EH (cell line): ENCODE measurements around the gene ENOSF1.
"Not testable (repeated sequence)": the region's sequence is repeated elsewhere in the genome, so short reads cannot be mapped to it uniquely, and the experiment has no call there.

ENCODE experiments used
- DNase-seq: peaks from one replicate; pipeline ENCODE4 v3.0.0-alpha.2; 2015; ENCODE audit warnings: low read depth

ENOSF1 gene

GRCh38 chr18:712401-713134 is at the start of gene ENOSF1:
Gene ENOSF1, minus strand, starts transcription at chr18:712630. Its CDS starts 43 bp downstream, at chr18:712587.
- DNase-seq: peak; percentile 85

DNA sequence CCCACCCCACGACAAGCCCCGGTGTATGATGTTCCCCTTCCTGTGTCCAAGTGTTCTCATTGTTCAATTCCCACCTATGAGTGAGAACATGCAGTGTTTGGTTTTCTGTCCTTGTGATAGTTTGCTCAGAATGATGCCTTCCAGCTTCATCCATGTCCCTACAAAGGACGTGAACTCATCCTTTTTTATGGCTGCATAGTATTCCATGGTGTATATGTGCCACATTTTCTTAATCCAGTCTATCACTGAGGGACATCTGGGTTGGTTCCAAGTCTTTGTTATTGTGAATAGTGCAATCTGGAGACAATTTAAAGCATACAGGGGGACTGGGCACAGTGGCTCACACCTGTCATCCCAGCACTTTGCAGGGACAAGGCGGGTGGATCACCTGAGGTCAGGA is 47.4 kb upstream of the ENOSF1 start:
- not testable (repeated sequence) for DNase-seq

GRCh38 chr18:755506-755905 is 43.1 kb upstream of the ENOSF1 start:
- no peak for DNase-seq

- DNase-seq: no peak
Measured at GRCh38 chr18:754656-755055, 42.2 kb upstream of the ENOSF1 start.

GRCh38 chr18:750456-750855 is 38.0 kb upstream of the ENOSF1 start:
- no peak for DNase-seq

GRCh38 chr18:744832-745597 is 32.6 kb upstream of the ENOSF1 start:
- no peak for DNase-seq

- peak; percentile 57 for DNase-seq
Measured at GRCh38 chr18:741931-742512, 29.6 kb upstream of the ENOSF1 start.

- DNase-seq: no peak
Measured at GRCh38 chr18:732371-732770, 19.9 kb upstream of the ENOSF1 start.

- peak; percentile 24 for DNase-seq
Measured at GRCh38 chr18:731185-731584, 18.8 kb upstream of the ENOSF1 start.

- DNase-seq: no peak
Measured at GRCh38 chr18:730692-731091, 18.3 kb upstream of the ENOSF1 start.

DNA sequence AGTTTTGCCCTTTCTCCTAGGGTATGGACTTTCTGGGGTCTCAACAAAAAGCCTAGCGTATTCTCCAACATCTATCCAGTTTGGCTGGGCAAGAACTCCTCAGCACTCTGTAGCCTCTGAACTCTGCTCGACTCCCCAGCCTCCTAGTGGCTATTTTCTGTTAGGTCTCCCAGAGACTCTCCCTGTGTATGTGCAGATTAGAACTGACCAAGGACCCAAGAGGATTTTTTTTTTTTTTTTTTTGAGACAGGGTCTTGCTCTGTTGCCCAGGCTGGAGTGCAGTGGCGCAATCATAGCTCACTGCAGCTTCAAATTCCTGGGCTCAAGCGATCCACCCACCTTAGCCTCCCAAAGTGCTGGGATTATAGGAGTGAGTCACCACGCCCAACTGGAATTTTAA is 17.7 kb upstream of the ENOSF1 start:
- peak; percentile 14 for DNase-seq

- DNase-seq: no peak
Measured at GRCh38 chr18:725646-726045, 13.2 kb upstream of the ENOSF1 start.

DNA sequence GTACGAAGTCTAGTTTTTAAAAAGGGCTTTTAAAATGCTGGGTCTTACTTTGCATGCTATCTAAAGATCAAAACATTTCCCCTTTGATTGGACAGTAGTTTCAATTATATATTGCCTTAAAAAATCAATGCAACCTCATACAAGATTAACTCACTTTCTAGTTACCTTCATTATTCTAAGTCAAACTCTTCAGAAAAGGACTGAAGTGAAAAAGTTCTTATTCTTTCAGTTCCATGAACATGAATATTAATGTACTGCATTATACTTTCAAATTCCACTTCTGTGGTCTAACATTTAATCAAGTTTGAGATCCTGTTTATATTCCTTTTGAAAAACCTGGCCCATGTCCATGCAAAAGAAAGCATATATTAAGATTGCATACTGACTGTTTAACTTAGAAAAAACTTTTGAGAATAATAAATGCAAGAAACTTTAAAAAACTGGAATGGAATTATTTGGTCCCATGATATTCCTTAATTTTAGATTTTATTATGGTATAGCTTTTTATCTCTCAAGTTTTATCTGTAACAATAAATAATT is 11.2 kb upstream of the ENOSF1 start:
- DNase-seq: no peak

GRCh38 chr18:717003-717402 is 4.6 kb upstream of the ENOSF1 start:
- DNase-seq: no peak

DNA sequence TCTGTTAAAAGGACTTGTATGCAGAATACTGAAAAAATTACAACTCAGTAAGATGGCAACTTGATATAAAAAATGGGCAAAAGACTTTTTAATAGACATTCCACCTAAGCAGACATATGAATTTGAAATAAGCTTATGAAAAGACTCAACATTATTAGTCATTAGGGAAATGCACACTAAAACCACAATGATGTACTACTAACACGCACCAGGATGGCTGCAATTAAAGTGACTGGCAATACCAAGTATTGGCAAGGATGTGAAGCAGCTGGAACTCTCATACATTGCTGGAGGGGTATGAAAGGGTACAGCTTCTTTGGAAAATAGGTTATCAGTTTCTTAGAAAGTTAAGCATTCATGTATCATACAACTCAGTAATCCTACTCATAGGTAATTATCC is 3.2 kb upstream of the ENOSF1 start:
- peak; percentile 64 for DNase-seq

DNA sequence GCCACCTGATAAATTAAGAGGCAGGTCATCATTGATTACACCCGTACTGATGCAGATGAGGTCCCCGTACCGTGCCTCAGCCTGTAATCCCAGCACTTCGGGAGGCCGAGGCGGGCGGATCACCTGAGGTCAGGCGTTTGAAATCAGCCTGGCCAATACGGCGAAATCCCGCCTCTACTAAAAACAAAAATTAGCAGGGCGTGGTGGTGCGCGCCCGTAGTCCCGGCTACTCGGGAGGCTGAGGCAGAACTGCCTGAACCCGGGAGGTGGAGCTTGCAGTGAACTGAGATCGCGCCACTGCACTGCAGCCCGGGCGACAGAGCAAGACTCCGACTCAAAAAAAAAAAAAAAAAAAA is 683 bp upstream of the ENOSF1 start:
- DNase-seq: no peak

GRCh38 chr18:711657-712400 is 601 bp downstream of the ENOSF1 start:
- DNase-seq: peak; percentile 81

DNA sequence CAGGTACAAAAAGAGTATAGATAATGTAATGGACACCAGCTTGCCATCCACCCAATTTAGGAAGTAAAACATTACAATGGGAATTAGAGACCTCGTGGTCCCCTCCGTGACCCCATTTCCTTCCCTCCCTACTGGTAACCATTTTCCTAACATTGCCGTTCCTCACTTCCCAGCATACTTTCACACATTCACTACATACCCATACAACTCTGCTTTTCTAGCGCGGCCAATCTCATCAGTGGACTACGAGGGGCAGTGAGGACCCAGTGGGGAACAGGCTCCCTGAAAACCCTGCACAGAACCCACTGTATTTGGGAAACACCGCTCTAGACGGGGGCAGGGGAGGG is 1.1 kb downstream of the ENOSF1 start:
- DNase-seq: no peak

DNA sequence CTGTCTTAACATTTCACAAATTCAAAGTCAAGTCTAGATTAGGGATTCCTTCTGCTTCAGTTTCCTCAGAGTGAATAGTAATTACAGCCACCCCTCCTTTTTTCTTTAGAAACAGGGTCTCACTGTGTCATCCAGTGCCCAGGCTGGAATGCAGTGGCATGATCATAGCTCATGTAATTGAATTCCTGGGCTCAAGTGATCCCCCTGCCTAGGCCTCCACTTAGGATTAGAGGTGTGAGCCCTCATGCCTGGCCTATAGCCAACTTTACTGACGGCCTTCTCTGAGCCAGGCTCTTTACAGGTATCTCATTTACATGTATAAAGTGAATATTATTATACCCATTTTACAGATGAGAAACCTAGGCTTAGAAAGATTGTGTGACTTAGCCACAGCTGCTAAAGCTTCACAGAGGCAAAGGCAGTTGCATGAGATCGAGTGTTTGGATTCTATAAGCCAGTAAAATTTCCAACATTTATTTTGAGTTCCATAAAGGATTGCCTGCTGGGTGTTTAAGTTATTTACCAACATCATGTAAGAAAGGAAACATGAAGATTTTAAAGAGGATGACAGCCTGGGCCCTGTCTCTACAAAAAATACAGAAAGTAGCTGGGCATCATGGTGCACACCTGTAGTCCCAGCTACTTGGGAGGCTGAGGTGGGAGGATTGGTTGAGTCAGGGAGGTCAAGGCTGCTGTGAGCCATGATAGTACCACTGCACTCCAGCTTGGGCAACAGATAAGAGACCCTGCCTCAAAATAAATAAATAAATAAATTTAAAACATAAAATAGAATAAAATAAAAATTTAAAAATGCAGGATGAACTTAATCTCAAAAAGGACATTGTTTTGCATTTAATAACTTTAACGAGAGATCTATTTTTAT is 1.8 kb downstream of the ENOSF1 start:
- no peak for DNase-seq

GRCh38 chr18:709771-710170 is 2.7 kb downstream of the ENOSF1 start:
- peak; percentile 26 for DNase-seq

DNA sequence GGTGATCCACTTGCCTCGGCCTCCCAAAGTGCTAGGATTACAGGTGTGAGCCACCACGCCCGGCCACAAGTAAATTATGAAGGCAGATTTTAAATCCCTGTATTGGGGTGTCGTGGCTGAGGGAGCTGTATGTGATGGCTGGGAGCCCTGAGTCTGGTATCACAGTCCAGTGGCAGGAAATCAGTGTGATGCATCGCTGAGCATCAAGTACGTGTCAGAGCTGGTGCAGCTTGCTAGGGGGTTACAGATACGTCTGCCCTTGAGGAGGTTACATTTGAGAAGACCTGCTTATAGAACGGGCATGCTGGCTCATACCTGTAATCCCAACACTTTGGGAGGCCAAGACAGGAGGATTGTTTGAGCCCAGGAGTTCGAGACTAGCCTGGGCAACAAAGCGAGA is 4.3 kb downstream of the ENOSF1 start:
- DNase-seq: no peak
